ENCODE data around the gene AURKA.

AURKA gene

DNA sequence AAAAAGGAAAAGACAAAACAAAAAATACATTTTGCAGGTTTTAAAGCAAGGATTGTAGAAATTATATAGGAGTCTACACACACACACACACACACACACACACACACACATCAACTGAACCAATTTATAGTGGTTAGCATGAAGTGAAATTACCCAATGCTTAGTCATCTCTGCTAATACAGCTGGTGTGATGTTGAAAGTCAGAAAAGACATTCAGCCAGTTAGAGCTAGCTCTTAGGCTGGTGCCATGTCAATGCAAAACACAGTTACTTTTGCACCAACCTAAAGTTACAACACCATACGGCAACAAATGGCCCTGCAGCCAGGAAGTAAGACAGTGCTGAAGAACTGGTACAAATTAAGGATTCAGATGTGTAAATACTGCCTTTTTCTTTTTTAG, 18.1 kb downstream of the AURKA start:
- no peaks in the 10 kb centered on the region for H3K9me3 ChIP-seq
- TF ChIP-seq, protein P1, sequence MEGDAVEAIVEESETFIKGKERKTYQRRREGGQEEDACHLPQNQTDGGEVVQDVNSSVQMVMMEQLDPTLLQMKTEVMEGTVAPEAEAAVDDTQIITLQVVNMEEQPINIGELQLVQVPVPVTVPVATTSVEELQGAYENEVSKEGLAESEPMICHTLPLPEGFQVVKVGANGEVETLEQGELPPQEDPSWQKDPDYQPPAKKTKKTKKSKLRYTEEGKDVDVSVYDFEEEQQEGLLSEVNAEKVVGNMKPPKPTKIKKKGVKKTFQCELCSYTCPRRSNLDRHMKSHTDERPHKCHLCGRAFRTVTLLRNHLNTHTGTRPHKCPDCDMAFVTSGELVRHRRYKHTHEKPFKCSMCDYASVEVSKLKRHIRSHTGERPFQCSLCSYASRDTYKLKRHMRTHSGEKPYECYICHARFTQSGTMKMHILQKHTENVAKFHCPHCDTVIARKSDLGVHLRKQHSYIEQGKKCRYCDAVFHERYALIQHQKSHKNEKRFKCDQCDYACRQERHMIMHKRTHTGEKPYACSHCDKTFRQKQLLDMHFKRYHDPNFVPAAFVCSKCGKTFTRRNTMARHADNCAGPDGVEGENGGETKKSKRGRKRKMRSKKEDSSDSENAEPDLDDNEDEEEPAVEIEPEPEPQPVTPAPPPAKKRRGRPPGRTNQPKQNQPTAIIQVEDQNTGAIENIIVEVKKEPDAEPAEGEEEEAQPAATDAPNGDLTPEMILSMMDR (IDR thresholded peaks at IDR 0.05; ENCODE audit: low read depth, low read length): no peak
- DNase-seq: no peak
- H3K36me3 ChIP-seq: peaks cover 93% of the 10 kb centered on the region
- no peak overlapping the region for H3K4me3 ChIP-seq (ENCODE audit: low read depth, low read length)
- H3K27me3 ChIP-seq: no peaks in the 10 kb centered on the region
- peaks cover 2% of the 10 kb centered on the region; the same call in 1 of the 2 replicates for H3K4me1 ChIP-seq

DNA sequence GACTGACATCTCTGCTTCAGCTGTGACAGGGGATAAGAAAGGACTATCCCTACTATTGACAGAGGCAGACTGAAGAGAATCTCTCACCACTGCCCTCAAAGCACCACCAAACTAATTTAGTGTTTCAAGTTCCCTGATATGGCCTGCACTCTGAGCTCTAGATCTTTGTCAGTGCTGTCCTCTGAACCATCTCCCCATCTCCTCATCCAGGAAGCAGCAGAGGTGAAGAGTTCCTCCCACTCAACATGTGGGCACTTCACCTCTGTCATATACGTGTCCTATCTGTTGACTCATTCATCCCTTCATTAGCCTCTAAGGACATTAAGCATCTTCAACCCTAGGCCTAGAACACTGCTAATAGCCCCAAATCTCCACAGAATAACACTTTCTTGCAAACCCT, 19.2 kb downstream of the AURKA start:
- Histone ChIP-seq H3K9me3 (no peaks in the 10 kb centered on the region), H3K36me3 (peaks cover 88% of the 10 kb centered on the region), H3K27me3 (no peaks in the 10 kb centered on the region), H3K4me3 (ENCODE audit: low read depth, low read length) (no peak overlapping the region), H3K4me1 (peaks cover 6% of the 10 kb centered on the region; the same call in 1 of the 2 replicates)
- TF ChIP-seq, protein P1 (IDR thresholded peaks at IDR 0.05; ENCODE audit: low read depth, low read length): no peak
- no peak for DNase-seq

DNA sequence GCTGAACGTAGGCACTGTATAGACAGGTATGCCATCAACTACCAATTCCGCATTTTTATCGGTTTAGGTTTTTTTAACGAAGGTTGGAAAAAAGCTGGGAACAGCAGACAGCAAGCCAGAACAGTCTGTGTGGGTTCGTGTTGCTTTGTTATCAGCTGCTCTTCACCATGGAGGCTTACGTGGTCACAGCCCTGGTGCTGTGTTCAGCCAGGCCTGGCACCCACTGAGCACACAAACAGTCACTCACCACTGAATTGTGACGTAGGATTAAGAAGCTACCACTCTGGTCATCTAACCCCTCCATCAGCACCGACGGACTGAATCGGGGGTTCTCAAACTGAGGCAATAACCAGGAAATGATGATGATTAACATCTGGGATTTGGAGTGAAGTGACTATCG, 20.0 kb downstream of the AURKA start:
- H3K4me3 ChIP-seq (ENCODE audit: low read depth, low read length): no peak overlapping the region
- peaks cover 6% of the 10 kb centered on the region; the same call in 1 of the 2 replicates for H3K4me1 ChIP-seq
- TF ChIP-seq, protein P1 (IDR thresholded peaks at IDR 0.05; ENCODE audit: low read depth, low read length): no peak
- no peak for DNase-seq
- H3K36me3 ChIP-seq: peaks cover 81% of the 10 kb centered on the region
- H3K9me3 ChIP-seq: no peaks in the 10 kb centered on the region
- no peaks in the 10 kb centered on the region for H3K27me3 ChIP-seq

DNA sequence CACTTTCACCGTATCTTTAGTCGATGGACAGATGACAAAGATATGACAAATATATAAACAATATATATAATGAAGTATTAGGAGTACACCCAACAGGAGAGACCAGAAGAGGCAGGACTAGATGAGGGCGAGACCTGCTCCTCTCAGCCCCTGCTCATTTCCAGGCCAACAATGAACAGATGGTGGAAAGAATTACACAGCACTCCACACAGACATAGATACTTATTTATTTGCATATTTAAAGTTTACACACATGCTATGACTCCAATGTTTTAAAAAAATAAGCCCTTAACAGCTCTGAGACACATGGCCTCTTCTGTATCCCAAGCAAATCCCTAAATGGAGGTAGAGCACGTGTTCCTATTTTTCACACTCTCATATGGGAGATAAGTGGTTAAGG, 22.8 kb downstream of the AURKA start:
- DNase-seq: no peak
- H3K4me1 ChIP-seq: peaks cover 6% of the 10 kb centered on the region; the same call in 1 of the 2 replicates
- H3K4me3 ChIP-seq (ENCODE audit: low read depth, low read length): no peak overlapping the region
- H3K27me3 ChIP-seq: no peaks in the 10 kb centered on the region
- H3K9me3 ChIP-seq: no peaks in the 10 kb centered on the region
- TF ChIP-seq, protein P1 (IDR thresholded peaks at IDR 0.05; ENCODE audit: low read depth, low read length): no peak
- H3K36me3 ChIP-seq: peaks cover 56% of the 10 kb centered on the region

DNA sequence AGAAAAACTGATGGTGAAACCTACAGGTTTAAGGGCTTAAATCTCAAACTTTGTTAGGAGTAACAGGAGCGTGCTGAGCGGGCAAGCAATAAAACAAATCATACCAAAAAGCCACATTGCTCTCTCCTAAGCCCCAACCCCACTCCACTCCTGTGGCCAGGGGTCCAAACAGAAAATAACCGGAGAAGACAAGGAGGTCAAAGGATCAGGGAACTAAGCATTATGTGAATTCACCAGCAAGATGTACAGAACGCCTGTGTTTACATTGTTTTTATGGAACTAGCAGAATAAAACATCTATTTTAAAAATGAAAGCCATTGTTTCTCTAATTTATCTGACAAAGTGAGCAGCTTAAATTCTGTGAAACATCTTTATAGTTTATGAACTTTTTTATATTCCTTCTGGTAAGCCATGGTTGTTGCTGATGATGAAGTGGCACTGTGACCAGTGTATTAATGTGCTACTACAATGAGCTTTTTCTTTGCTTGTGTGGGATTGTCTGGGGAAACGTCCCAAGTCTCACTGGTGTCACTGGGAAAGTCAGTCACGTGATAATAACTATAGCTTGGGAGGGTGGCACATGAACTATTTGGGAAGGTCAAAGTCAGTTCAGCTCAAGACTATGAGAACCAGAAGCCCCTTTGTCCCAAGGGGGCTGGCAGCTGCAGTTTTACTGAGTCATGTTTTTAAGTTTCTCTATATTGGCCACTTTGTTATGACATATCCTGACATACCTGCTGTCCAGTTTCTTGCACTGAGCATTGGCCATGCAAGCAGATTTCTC, 23.5 kb downstream of the AURKA start:
- TF ChIP-seq, protein P1 (IDR thresholded peaks at IDR 0.05; ENCODE audit: low read depth, low read length): no peak
- no peaks in the 10 kb centered on the region for H3K27me3 ChIP-seq

DNA sequence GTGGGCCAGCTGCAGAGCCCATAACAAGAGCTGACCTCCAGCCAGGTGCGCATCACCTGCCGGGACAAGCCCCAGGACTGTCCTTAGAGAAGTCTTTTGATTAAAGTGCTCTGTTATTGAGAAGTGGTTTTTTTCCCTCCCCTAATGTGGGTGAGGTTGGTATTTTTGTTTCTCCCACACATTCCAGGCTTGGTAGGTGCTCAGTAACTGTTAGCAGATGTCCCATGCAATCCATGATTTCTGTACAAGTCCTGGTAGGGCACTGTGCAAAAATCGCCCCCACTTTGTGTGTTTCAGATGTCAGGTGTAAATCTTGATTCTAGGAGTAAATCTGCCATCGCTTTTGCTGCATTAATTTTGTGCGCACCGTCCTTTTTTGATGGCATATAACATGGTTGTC, 28.5 kb downstream of the AURKA start:
- DNase-seq: no peak
- no peaks in the 10 kb centered on the region for H3K27me3 ChIP-seq
- no peaks in the 10 kb centered on the region for H3K4me1 ChIP-seq
- H3K4me3 ChIP-seq (ENCODE audit: low read depth, low read length): no peak overlapping the region
- peaks cover 1% of the 10 kb centered on the region; the same call in 1 of the 2 replicates for H3K36me3 ChIP-seq
- TF ChIP-seq, protein P1 (IDR thresholded peaks at IDR 0.05; ENCODE audit: low read depth, low read length): no peak
- no peaks in the 10 kb centered on the region for H3K9me3 ChIP-seq

More for the DNA sequence above, 23.5 kb downstream of the AURKA start:
- Histone ChIP-seq H3K4me3 (ENCODE audit: low read depth, low read length) (no peak overlapping the region), H3K36me3 (peaks cover 50% of the 10 kb centered on the region), H3K9me3 (no peaks in the 10 kb centered on the region), H3K4me1 (peaks cover 6% of the 10 kb centered on the region; the same call in 1 of the 2 replicates)
- no peak for DNase-seq
